ENCODE data around the gene PI4KB. TPM values are rescaled to one million over a fixed set of nuclear protein-coding genes. Genes with fewer than 3 reads are reported as not detected.

PI4KB gene
- polyA plus RNA-seq, 1 donor from 2014 or later: 22.8 TPM

DNA sequence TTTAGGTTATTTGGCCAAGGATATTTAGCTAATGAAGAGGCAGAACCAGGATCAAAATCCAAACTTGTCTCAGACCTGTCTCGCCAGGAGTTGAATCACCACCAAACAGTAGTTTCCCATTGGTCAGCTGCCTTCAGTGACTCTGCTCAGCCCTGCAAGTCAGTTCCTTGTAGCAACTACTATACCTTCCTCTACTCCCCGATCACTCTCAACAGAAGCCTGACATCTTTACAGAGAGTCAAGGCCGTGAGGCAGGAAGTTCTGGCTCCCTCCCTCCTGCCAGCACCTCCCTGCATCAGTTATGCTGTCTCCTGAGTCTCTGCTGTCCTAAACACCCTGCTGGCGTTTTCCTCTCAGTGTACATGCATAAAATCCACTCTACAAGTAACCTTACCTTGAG is 59.5 kb downstream of the PI4KB start:
- Histone ChIP-seq H3K9ac (ENCODE audit: low read length) (no peak overlapping the region), H3K9me3 (ENCODE audit: low read length) (no peaks in the 10 kb centered on the region), H2AFZ (ENCODE audit: low read depth, low read length) (no peak overlapping the region), H3K27me3 (ENCODE audit: insufficient read depth, low read depth, low read length) (no peaks in the 10 kb centered on the region), H3F3A (ENCODE audit: insufficient read depth, low read length, poor library complexity, severe bottlenecking) (no peaks in the 10 kb centered on the region), H3K4me2 (ENCODE audit: low read length) (no peak overlapping the region), H3K9me2 (ENCODE audit: insufficient read depth, low read length) (no peaks in the 10 kb centered on the region), H3K36me3 (ENCODE audit: insufficient read depth, low read length) (no peaks in the 10 kb centered on the region), H4K20me1 (ENCODE audit: insufficient read depth) (no peaks in the 10 kb centered on the region), H3K27ac (ENCODE audit: low read length) (no peak overlapping the region), H3K79me2 (replicated peaks; ENCODE audit: insufficient read depth, low read length) (no peaks in the 10 kb centered on the region), H3K4me3 (ENCODE audit: low read length) (no peak overlapping the region)
- TF ChIP-seq RAD21 (conservative IDR thresholded peaks at IDR 0.05) (no peak), EZH2 (IDR thresholded peaks at IDR 0.05; ENCODE audit: borderline replicate concordance, insufficient read depth, low read length, poor library complexity, severe bottlenecking) (no peak), SMC3 (conservative IDR thresholded peaks at IDR 0.05; ENCODE audit: poor library complexity) (no peak), MXI1 (conservative IDR thresholded peaks at IDR 0.05; ENCODE audit: poor library complexity, severe bottlenecking) (no peak), POLR2AphosphoS5 (IDR thresholded peaks at IDR 0.05) (no peak), EP300 (conservative IDR thresholded peaks at IDR 0.05; ENCODE audit: poor library complexity, severe bottlenecking) (no peak), TAF1 (IDR thresholded peaks at IDR 0.05; ENCODE audit: low read depth) (no peak)
- TF ChIP-seq, protein P1, sequence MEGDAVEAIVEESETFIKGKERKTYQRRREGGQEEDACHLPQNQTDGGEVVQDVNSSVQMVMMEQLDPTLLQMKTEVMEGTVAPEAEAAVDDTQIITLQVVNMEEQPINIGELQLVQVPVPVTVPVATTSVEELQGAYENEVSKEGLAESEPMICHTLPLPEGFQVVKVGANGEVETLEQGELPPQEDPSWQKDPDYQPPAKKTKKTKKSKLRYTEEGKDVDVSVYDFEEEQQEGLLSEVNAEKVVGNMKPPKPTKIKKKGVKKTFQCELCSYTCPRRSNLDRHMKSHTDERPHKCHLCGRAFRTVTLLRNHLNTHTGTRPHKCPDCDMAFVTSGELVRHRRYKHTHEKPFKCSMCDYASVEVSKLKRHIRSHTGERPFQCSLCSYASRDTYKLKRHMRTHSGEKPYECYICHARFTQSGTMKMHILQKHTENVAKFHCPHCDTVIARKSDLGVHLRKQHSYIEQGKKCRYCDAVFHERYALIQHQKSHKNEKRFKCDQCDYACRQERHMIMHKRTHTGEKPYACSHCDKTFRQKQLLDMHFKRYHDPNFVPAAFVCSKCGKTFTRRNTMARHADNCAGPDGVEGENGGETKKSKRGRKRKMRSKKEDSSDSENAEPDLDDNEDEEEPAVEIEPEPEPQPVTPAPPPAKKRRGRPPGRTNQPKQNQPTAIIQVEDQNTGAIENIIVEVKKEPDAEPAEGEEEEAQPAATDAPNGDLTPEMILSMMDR (IDR thresholded peaks at IDR 0.05; ENCODE audit: poor library complexity, severe bottlenecking): no peak
- TF ChIP-seq, protein P2, sequence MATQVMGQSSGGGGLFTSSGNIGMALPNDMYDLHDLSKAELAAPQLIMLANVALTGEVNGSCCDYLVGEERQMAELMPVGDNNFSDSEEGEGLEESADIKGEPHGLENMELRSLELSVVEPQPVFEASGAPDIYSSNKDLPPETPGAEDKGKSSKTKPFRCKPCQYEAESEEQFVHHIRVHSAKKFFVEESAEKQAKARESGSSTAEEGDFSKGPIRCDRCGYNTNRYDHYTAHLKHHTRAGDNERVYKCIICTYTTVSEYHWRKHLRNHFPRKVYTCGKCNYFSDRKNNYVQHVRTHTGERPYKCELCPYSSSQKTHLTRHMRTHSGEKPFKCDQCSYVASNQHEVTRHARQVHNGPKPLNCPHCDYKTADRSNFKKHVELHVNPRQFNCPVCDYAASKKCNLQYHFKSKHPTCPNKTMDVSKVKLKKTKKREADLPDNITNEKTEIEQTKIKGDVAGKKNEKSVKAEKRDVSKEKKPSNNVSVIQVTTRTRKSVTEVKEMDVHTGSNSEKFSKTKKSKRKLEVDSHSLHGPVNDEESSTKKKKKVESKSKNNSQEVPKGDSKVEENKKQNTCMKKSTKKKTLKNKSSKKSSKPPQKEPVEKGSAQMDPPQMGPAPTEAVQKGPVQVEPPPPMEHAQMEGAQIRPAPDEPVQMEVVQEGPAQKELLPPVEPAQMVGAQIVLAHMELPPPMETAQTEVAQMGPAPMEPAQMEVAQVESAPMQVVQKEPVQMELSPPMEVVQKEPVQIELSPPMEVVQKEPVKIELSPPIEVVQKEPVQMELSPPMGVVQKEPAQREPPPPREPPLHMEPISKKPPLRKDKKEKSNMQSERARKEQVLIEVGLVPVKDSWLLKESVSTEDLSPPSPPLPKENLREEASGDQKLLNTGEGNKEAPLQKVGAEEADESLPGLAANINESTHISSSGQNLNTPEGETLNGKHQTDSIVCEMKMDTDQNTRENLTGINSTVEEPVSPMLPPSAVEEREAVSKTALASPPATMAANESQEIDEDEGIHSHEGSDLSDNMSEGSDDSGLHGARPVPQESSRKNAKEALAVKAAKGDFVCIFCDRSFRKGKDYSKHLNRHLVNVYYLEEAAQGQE (IDR thresholded peaks at IDR 0.05; ENCODE audit: borderline replicate concordance): no peak

DNA sequence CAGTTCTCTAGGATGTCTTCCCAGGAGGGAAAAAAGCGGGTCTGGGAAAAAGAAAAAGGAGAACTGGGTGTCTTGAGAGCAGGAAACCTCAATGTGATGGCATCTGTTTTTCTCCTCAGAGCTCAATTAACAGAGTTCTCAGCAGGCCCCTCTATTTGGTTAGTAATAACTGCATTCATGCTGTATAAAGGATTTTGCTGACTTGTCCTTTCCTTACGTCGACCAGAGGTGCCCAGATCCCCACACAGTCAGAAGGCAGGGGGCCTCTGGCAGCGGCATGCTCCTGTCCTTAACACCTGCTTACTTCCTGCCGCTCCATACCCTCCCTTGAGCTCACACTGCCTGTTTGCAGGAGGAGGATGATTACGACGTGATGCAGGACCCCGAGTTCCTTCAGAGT is 60.4 kb downstream of the PI4KB start:
- Histone ChIP-seq H3K9me3 (ENCODE audit: low read length) (no peaks in the 10 kb centered on the region), H3K79me2 (replicated peaks; ENCODE audit: insufficient read depth, low read length) (no peaks in the 10 kb centered on the region), H2AFZ (ENCODE audit: low read depth, low read length) (no peak overlapping the region), H3K9me2 (ENCODE audit: insufficient read depth, low read length) (no peaks in the 10 kb centered on the region), H3K36me3 (ENCODE audit: insufficient read depth, low read length) (no peaks in the 10 kb centered on the region), H3F3A (ENCODE audit: insufficient read depth, low read length, poor library complexity, severe bottlenecking) (no peaks in the 10 kb centered on the region), H4K20me1 (ENCODE audit: insufficient read depth) (no peaks in the 10 kb centered on the region), H3K27me3 (ENCODE audit: insufficient read depth, low read depth, low read length) (no peaks in the 10 kb centered on the region), H3K4me2 (ENCODE audit: low read length) (no peak overlapping the region), H3K9ac (ENCODE audit: low read length) (no peak overlapping the region), H3K4me3 (ENCODE audit: low read length) (no peak overlapping the region), H3K27ac (ENCODE audit: low read length) (no peak overlapping the region)
- no peak for TF ChIP-seq SMC3 (conservative IDR thresholded peaks at IDR 0.05; ENCODE audit: poor library complexity)

DNA sequence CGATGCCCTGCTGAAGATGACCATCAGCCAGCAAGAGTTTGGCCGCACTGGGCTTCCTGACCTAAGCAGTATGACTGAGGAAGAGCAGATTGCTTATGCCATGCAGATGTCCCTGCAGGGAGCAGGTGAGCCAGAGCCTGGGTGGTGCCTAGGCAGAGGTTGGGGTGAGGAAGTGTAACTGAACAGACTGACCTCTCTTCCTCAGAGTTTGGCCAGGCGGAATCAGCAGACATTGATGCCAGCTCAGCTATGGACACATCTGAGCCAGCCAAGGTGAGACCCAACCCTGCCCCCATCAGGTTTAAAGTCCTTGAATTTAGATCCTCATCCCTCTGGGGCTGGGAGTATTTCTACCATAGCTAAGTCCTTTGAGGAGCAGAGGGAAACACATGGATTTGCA is 60.9 kb downstream of the PI4KB start:
- Histone ChIP-seq H3K9me2 (ENCODE audit: insufficient read depth, low read length) (no peaks in the 10 kb centered on the region), H2AFZ (ENCODE audit: low read depth, low read length) (no peak overlapping the region), H3K27me3 (ENCODE audit: insufficient read depth, low read depth, low read length) (no peaks in the 10 kb centered on the region), H4K20me1 (ENCODE audit: insufficient read depth) (no peaks in the 10 kb centered on the region), H3K79me2 (replicated peaks; ENCODE audit: insufficient read depth, low read length) (no peaks in the 10 kb centered on the region), H3K4me3 (ENCODE audit: low read length) (no peak overlapping the region), H3F3A (ENCODE audit: insufficient read depth, low read length, poor library complexity, severe bottlenecking) (no peaks in the 10 kb centered on the region), H3K4me2 (ENCODE audit: low read length) (no peak overlapping the region), H3K27ac (ENCODE audit: low read length) (no peak overlapping the region), H3K36me3 (ENCODE audit: insufficient read depth, low read length) (no peaks in the 10 kb centered on the region), H3K9ac (ENCODE audit: low read length) (no peak overlapping the region), H3K9me3 (ENCODE audit: low read length) (no peaks in the 10 kb centered on the region)
- no peak for TF ChIP-seq POLR2AphosphoS5 (IDR thresholded peaks at IDR 0.05)
- no peak for TF ChIP-seq EZH2 (IDR thresholded peaks at IDR 0.05; ENCODE audit: borderline replicate concordance, insufficient read depth, low read length, poor library complexity, severe bottlenecking)
- TF ChIP-seq TAF1 (IDR thresholded peaks at IDR 0.05; ENCODE audit: low read depth): no peak
- TF ChIP-seq EP300 (conservative IDR thresholded peaks at IDR 0.05; ENCODE audit: poor library complexity, severe bottlenecking): no peak

All from neural cell (in vitro differentiated cells).